Measurements from ENCODE around the gene GNAT3.

The GNAT3 gene

DNA sequence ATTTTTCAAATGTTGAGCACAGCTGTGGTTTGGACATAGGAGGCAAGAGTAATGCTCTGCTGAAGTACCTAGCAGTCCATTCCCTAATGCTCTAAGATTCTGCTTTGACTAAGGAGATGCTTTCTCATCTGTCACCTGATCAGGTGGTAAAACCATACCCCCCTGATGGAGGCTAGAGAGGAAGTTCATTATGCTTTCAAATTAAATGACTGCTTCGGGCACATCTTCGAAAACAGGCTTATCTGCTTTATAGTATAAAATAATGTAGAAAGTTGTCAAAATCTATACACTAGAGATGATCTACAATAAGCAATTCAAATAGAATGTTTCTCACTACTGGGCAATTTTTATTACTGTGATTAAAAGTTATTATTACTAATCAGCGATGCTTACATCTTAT, at the start of gene GNAT3:
Gene GNAT3, minus strand, starts transcription at position 101 of the 400 bp plus-strand sequence. CDS start 138 bp downstream, outside the sequence.
- no peak within 1 kb of the TSS for H3K27ac Mint-ChIP-seq
- no peaks in the 10 kb centered on the region for H3K4me1 Mint-ChIP-seq (ENCODE audit: low read depth)
- H3K9me3 Mint-ChIP-seq (ENCODE audit: low read depth) = no peaks in the 10 kb centered on the region
- H3K27me3 Mint-ChIP-seq = no peaks in the 10 kb centered on the region
- no peak within 1 kb of the TSS for H3K4me3 Mint-ChIP-seq
- no peaks in the 10 kb centered on the region for H3K36me3 Mint-ChIP-seq

DNA sequence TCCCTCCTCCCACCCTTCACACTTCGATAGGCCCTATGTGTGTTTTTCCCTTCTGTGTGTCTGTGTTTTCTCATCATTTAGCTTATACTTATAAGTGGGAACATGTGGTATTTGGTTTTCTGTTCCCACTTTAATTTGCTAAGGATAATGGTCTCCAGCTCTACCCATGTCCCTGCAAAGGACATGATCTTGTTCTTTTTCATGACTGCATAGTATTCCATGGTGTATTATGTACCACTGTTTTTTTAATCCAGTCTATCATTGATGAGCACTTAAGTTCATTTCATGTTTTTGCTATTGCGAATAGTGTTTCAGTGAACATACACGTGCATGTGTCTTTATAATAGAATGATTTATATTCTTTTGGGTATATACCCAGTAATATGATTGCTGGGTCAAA, 46.3 kb upstream of the GNAT3 start:
- Mint-ChIP-seq H3K9me3 (ENCODE audit: low read depth) (peaks cover 25% of the 10 kb centered on the region), H3K4me3 (no peak overlapping the region), H3K4me1 (ENCODE audit: low read depth) (no peaks in the 10 kb centered on the region), H3K27ac (no peak overlapping the region), H3K27me3 (no peaks in the 10 kb centered on the region), H3K36me3 (no peaks in the 10 kb centered on the region)

DNA sequence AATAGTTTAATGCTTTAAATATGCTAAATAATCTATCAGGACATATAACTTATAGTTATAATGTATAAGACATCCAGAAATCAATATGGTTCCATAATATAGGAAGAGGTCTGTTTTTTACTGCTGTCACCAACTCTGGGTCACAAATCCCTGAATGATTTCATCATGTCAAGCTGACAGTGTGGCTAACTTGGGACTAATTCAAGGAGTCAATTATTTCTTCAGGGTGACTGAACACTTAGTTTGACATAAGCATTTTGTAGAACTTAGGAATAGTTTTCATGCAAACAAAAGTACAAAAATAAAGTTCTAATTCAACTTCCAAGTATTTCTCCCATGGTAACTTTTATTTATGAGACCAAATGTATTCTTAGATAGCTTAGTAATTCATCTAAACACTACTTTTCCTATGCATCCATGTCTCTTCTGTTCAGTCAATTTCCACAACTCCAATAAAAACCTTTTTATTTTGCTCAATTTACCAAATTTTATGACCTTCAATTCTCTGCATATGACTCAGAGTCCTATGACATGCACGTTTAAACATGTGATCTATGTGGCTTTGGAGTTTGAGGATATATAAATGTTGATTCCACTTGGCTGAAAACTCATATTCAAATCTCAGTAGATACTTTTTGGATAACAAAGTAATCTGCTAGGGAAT, 40.3 kb upstream of the GNAT3 start:
- no peak overlapping the region for H3K4me3 Mint-ChIP-seq
- H3K27me3 Mint-ChIP-seq = no peaks in the 10 kb centered on the region
- no peaks in the 10 kb centered on the region for H3K9me3 Mint-ChIP-seq (ENCODE audit: low read depth)
- no peaks in the 10 kb centered on the region for H3K4me1 Mint-ChIP-seq (ENCODE audit: low read depth)
- H3K27ac Mint-ChIP-seq = no peak overlapping the region
- no peaks in the 10 kb centered on the region for H3K36me3 Mint-ChIP-seq

DNA sequence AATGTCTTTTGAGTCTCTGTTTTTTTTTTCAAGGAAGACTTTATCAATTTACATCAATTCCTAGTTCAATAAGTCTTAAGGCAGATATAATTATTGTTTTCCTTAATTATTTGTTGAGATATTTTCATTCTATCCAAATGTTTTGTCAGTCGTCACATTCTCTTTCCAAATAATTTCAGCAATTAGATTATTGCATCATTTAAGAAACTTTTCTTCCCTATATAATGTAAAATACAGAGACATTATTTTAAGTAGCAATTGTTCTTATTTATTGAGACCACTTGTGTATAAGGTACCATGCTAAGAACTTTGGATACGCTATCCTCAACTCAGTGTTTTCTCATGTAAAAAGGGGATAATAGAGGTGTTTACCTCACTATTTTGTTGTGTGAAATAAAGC, 38.1 kb upstream of the GNAT3 start:
- Mint-ChIP-seq H3K4me1 (ENCODE audit: low read depth) (no peaks in the 10 kb centered on the region), H3K9me3 (ENCODE audit: low read depth) (no peaks in the 10 kb centered on the region), H3K27ac (no peak overlapping the region), H3K27me3 (no peaks in the 10 kb centered on the region), H3K4me3 (no peak overlapping the region), H3K36me3 (no peaks in the 10 kb centered on the region)

DNA sequence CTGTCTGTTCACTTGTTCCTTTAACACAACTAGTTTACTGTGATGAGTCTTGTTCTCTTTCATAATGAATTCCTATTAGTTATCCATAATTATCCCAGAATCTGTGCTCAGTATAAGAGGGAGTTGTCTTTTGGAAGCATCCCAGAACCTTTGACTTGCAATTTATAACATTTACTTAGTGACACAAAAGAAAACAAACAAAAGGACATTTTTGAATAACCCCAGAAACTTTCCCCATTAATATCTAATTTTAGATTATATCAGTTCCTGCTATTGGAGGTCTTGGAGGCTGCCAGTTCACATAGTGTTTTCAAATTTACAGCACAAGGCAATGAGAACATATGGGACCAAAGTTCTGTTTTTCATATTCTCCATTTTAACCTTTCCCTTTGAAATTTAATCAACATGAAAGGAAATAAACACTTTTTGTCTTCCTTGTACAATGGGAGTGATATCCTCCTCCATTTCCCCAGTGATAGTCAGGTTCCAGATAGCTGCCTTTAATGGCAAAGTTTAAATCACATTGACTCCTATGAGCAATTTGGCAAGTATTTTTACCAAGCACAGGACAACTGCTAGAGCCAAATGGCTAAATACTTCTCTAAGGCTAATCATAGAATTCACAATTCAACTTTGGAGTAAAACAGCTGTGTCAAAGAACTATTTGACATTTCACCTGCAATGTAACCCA, 37.1 kb upstream of the GNAT3 start:
- no peaks in the 10 kb centered on the region for H3K4me1 Mint-ChIP-seq (ENCODE audit: low read depth)
- H3K27ac Mint-ChIP-seq = no peak overlapping the region
- no peak overlapping the region for H3K4me3 Mint-ChIP-seq
- H3K9me3 Mint-ChIP-seq (ENCODE audit: low read depth) = peaks cover 1% of the 10 kb centered on the region
- no peaks in the 10 kb centered on the region for H3K27me3 Mint-ChIP-seq
- no peaks in the 10 kb centered on the region for H3K36me3 Mint-ChIP-seq

DNA sequence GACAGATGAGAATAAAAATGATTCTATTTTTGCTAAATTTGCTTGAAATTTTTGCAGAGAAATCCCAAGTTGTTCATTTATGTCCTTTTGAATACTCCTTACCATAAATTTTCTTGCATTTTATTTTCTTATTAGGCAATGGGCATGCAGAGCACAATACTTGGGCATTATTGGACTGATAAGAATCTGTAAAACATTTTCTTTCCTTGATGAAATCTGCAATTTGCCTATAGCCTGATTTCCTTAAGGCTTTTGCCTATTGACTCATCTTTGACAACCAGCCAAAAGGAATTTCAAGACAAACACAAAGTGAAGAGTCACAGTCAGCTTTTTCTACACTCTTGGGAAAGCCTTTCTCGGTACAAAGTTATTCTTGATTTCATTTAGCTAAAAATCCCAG, 30.5 kb upstream of the GNAT3 start:
- Mint-ChIP-seq H3K36me3 (no peaks in the 10 kb centered on the region), H3K4me3 (no peak overlapping the region)

DNA sequence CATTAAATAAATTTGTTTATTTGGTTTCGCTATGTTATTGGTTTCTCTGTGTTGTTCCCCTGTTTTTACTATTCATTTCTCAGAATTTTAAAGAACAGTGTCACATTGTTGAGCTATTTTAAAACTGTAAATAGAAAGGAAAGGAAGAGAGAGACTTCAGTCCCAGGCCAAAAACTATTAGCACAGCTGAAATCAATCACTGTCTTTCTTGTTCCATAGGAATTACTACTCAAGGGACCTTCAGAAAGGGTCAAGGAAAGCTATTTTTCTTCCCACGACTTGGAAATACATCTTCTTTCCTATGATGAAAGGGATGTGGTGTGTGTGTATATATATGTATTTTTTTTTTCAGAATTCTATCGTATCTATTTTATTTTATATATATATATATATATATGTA, 29.0 kb upstream of the GNAT3 start:
- Mint-ChIP-seq H3K4me3 (no peak overlapping the region), H3K4me1 (ENCODE audit: low read depth) (no peaks in the 10 kb centered on the region), H3K27me3 (no peaks in the 10 kb centered on the region), H3K9me3 (ENCODE audit: low read depth) (peaks cover 4% of the 10 kb centered on the region), H3K27ac (no peak overlapping the region), H3K36me3 (no peaks in the 10 kb centered on the region)

More for the DNA sequence above, 30.5 kb upstream of the GNAT3 start:
- H3K27ac Mint-ChIP-seq = no peak overlapping the region
- no peaks in the 10 kb centered on the region for H3K27me3 Mint-ChIP-seq
- no peaks in the 10 kb centered on the region for H3K4me1 Mint-ChIP-seq (ENCODE audit: low read depth)
- H3K9me3 Mint-ChIP-seq (ENCODE audit: low read depth) = peaks cover 4% of the 10 kb centered on the region

DNA sequence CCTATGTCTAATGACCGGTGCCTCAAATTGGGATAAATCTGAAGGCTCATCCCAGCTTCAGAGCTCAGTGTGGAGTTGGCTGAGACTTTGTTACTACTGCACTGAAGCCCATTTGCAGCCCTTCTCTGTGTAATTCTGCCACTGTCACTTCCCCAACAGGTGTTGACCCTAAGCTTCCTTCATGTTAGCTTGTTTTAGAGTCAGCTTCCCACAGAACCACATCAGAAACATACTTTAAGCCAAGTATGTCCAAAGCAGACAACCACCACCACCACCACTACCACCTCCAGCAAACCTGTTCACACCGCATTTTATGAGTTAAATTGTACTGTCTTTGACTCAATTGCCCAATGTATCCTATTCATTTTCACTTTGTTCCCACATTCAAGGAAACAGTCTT, 25.2 kb upstream of the GNAT3 start:
- Mint-ChIP-seq H3K9me3 (ENCODE audit: low read depth) (no peaks in the 10 kb centered on the region), H3K36me3 (no peaks in the 10 kb centered on the region), H3K27me3 (no peaks in the 10 kb centered on the region), H3K4me3 (no peak overlapping the region), H3K27ac (no peak overlapping the region), H3K4me1 (ENCODE audit: low read depth) (no peaks in the 10 kb centered on the region)

DNA sequence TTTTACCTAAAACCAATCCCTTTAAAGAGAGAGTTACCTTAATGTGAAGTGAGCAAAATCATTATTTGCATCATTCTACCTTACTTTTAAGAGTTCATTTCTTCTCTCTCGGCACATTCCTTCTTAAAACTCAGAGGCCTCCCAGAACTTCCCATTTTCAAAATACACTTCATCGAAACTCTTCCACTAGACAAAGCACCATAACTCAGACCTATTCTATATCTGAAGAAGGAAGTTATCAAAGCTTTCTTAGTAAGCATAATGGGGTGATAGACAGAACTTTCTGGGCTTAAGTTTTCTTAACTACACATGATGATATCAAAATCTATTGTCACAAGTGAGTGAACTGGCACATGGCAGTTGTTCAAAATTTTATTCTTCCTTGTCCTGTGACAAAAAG, 24.6 kb upstream of the GNAT3 start:
- no peaks in the 10 kb centered on the region for H3K9me3 Mint-ChIP-seq (ENCODE audit: low read depth)
- H3K27ac Mint-ChIP-seq = no peak overlapping the region
- H3K4me1 Mint-ChIP-seq (ENCODE audit: low read depth) = no peaks in the 10 kb centered on the region

DNA sequence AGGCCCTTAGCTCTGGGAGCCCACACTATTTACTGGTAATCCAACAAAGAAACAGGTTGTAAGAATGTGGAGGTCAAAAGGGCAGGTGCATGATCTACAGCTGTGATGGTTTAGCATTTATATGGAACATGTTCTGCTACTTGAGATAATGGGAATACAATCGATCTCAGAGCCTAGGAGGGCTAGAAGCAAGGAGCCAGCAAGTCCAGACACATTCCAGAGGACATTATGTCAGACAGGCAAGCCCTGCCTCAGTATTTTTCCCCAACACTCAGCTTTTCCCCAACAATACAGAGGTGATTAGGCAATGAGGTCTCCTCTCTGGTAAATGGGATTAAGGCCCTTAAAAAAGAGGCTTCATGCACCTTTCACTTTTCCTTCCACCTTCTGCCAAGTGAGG, 21.4 kb upstream of the GNAT3 start:
- no peaks in the 10 kb centered on the region for H3K27me3 Mint-ChIP-seq
- no peak overlapping the region for H3K27ac Mint-ChIP-seq
- no peaks in the 10 kb centered on the region for H3K4me1 Mint-ChIP-seq (ENCODE audit: low read depth)
- H3K36me3 Mint-ChIP-seq = no peaks in the 10 kb centered on the region
- no peak overlapping the region for H3K4me3 Mint-ChIP-seq
- H3K9me3 Mint-ChIP-seq (ENCODE audit: low read depth) = no peaks in the 10 kb centered on the region

More for the DNA sequence above, 24.6 kb upstream of the GNAT3 start:
- Mint-ChIP-seq H3K27me3 (no peaks in the 10 kb centered on the region), H3K36me3 (no peaks in the 10 kb centered on the region), H3K4me3 (no peak overlapping the region)

DNA sequence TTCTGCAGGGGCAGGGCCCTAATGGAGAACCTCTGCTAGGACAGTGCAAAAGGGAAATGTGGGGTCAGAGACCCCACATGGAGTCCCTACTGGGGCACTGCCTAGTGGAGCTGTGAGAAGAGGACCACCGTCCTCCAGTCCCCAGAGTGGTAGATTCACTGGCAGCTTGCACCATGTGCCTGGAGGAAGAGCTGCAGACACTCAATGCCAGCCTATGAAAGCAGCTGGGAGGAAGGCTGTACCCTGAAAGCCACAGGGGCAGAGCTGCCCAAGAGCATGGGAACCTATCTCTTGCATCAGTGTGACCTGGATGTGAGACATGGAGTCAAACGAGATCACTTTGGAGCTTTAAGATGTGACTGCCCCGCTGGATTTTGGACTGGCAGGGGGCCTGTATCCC, 20.3 kb upstream of the GNAT3 start:
- Mint-ChIP-seq H3K4me3 (no peak overlapping the region), H3K4me1 (ENCODE audit: low read depth) (no peaks in the 10 kb centered on the region), H3K36me3 (no peaks in the 10 kb centered on the region), H3K27me3 (no peaks in the 10 kb centered on the region), H3K9me3 (ENCODE audit: low read depth) (no peaks in the 10 kb centered on the region), H3K27ac (no peak overlapping the region)

DNA sequence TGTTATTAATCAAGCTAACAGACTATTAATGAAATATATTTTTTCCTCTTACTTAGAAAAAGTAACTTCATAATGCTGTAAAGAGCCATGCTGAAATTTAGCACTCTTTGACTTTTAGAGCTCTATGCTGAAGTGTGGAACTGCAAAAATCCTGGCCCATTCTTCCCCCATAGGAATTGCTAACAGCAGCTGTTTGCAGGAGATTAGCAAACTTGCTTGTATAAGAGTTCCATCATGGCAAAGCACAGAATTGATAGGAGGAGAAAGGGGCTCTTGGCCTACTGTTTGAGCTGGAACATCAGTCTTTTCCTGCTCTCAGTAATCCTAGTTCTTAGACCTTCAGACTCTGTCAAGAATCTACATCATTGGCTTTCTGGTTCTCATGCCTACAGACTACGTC, 18.3 kb upstream of the GNAT3 start:
- H3K36me3 Mint-ChIP-seq = no peaks in the 10 kb centered on the region
- no peaks in the 10 kb centered on the region for H3K4me1 Mint-ChIP-seq (ENCODE audit: low read depth)
- H3K4me3 Mint-ChIP-seq = no peak overlapping the region
- no peaks in the 10 kb centered on the region for H3K27me3 Mint-ChIP-seq
- H3K27ac Mint-ChIP-seq = no peak overlapping the region
- H3K9me3 Mint-ChIP-seq (ENCODE audit: low read depth) = no peaks in the 10 kb centered on the region

DNA sequence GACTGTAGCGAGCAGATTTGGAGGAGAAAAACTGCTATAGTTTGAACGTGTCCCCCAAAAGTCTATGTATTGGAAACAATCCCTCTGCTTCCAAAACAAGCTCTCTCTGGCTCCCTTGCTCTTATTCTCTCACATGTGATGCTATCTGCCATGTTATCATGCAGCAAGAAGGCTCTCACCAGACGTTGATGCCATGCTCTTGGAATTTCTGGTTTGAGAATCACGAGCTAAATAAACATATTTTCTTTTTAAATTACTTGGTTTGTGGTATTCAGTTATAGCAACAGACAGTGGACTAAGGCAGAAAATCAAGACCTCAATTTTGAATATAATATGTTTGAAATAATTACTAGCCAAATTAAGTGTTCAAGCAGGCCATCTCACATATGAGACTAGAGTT, 17.5 kb upstream of the GNAT3 start:
- Mint-ChIP-seq H3K4me3 (no peak overlapping the region), H3K4me1 (ENCODE audit: low read depth) (no peaks in the 10 kb centered on the region), H3K9me3 (ENCODE audit: low read depth) (no peaks in the 10 kb centered on the region), H3K27me3 (no peaks in the 10 kb centered on the region), H3K27ac (no peak overlapping the region), H3K36me3 (no peaks in the 10 kb centered on the region)

DNA sequence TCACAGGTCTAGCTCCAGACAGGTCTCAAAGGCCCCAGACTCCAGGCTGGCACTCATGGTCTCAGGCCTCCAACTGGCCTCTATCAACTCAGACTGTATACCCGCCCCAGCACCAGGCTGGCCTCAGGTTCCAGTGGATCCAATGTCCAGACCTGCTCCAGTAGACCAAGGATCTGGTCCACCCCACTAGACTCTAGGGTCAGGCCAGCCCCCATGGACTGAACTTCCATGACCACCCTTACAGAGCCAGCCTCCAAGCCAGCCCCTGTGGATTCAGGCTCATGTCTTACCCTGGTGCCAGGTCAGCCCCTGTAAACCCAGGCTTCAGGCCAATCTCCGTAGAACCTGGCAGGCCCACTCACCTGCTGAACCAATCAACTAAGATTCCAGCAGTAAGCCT, 16.8 kb upstream of the GNAT3 start:
- H3K27ac Mint-ChIP-seq = no peak overlapping the region
- H3K4me1 Mint-ChIP-seq (ENCODE audit: low read depth) = no peaks in the 10 kb centered on the region
- no peaks in the 10 kb centered on the region for H3K36me3 Mint-ChIP-seq
- H3K27me3 Mint-ChIP-seq = no peaks in the 10 kb centered on the region
- no peak overlapping the region for H3K4me3 Mint-ChIP-seq
- no peaks in the 10 kb centered on the region for H3K9me3 Mint-ChIP-seq (ENCODE audit: low read depth)

DNA sequence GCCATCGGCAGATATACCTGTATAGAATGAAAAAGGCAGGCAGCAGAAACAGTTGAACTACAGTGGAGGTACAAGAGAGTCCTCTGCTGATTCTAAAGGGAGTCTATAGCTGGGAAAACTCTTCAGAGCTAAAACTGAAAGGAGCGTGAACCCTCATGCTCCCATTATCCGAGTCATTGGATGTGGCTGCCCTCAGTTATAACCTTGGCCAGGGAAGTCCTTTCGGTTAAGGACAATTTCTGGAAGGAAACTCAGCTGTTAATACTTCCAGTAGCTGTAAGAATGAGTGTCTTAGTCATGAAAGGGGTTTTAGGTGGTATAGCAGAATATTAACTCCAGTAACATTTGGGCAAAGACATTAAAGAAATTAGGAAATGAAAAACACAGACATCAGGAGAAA, 14.6 kb upstream of the GNAT3 start:
- H3K9me3 Mint-ChIP-seq (ENCODE audit: low read depth) = no peaks in the 10 kb centered on the region
- H3K4me3 Mint-ChIP-seq = no peak overlapping the region
- no peaks in the 10 kb centered on the region for H3K4me1 Mint-ChIP-seq (ENCODE audit: low read depth)
- H3K27me3 Mint-ChIP-seq = no peaks in the 10 kb centered on the region
- no peaks in the 10 kb centered on the region for H3K36me3 Mint-ChIP-seq
- H3K27ac Mint-ChIP-seq = no peak overlapping the region

DNA sequence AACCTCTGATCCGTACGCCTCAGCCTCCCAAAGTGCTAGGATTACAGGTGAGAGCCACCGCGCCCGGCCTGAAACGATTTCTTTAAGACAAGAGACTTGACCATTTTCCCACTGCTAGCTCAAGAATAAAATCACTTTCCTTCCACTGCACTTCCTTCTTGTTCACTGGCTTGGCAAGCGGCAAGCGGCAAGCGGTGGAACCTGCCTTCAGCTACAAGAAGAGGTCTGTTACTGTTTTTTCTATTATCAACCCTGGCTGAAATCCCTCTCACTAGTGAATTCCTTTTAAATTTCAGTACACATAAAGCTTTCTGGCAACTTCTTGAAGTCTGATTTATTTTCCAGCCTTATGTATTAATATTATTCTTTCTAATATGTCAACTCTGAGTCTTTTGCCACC, 12.8 kb upstream of the GNAT3 start:
- Mint-ChIP-seq H3K4me1 (ENCODE audit: low read depth) (no peaks in the 10 kb centered on the region), H3K27ac (no peak overlapping the region), H3K4me3 (no peak overlapping the region), H3K27me3 (no peaks in the 10 kb centered on the region), H3K9me3 (ENCODE audit: low read depth) (no peaks in the 10 kb centered on the region), H3K36me3 (no peaks in the 10 kb centered on the region)

All from activated naive CD8-positive, alpha-beta T cell (primary cell).